T1000 (cell line): ENCODE results near the gene PDE6D.
"Not testable (repeated sequence)": the region's sequence is repeated elsewhere in the genome, so short reads cannot be mapped to it uniquely, and the experiment has no call there.

Experiments used
- DNase-seq: peaks from one replicate; lab custom pipeline; 2025; ENCODE audit warnings: mixed read lengths; lab: John Stamatoyannopoulos, UW

PDE6D gene

GRCh38 chr2:231720292-231720986, 60.6 kb downstream of the PDE6D start:
- DNase-seq, result no peak

GRCh38 chr2:231718799-231719198, 62.3 kb downstream of the PDE6D start:
- no peak for DNase-seq

GRCh38 chr2:231717281-231718171, 63.6 kb downstream of the PDE6D start:
- DNase-seq, result peak; percentile 78

GRCh38 chr2:231716666-231717280, 64.3 kb downstream of the PDE6D start:
- peak; percentile 39 for DNase-seq

- no peak for DNase-seq
Measured at GRCh38 chr2:231715988-231716616, 65.0 kb downstream of the PDE6D start.

- no peak for DNase-seq
Measured at GRCh38 chr2:231715499-231715837, 65.6 kb downstream of the PDE6D start.

GRCh38 chr2:231714639-231715498, 66.2 kb downstream of the PDE6D start:
- peak; percentile 36 for DNase-seq

GRCh38 chr2:231713730-231714638, 67.1 kb downstream of the PDE6D start:
- peak; percentile 79 for DNase-seq

- DNase-seq, result not testable (repeated sequence)
Measured at GRCh38 chr2:231713406-231713729, 67.7 kb downstream of the PDE6D start.

GRCh38 chr2:231712451-231713021, 68.5 kb downstream of the PDE6D start:
- not testable (repeated sequence) for DNase-seq

- DNase-seq, result no peak
Measured at GRCh38 chr2:231711677-231712450, 69.2 kb downstream of the PDE6D start.

GRCh38 chr2:231710799-231711676, 70.0 kb downstream of the PDE6D start:
- DNase-seq, result no peak

GRCh38 chr2:231709981-231710798, 70.9 kb downstream of the PDE6D start:
- DNase-seq, result peak; percentile 78

- DNase-seq, result no peak
Measured at GRCh38 chr2:231709636-231709980, 71.5 kb downstream of the PDE6D start.

GRCh38 chr2:231708773-231709635, 72.1 kb downstream of the PDE6D start:
- DNase-seq, result no peak

- DNase-seq, result peak; percentile 98
Measured at GRCh38 chr2:231707927-231708772, 72.9 kb downstream of the PDE6D start, which contains the start of gene PTMA. Gene PTMA, plus strand, starts transcription at chr2:231708525. Its CDS starts 182 bp downstream, at chr2:231708707.
